Activated effector memory CD4-positive, alpha-beta T cell treated with anti-CD3 and anti-CD28 coated beads, Interleukin-2, amount 50 U/mL, for 16 hours (primary cell): ENCODE measurements around the gene QRICH1.
"Not testable (repeated sequence)": the region's sequence is repeated elsewhere in the genome, so short reads cannot be mapped to it uniquely, and the experiment has no call there.

Experiments used
- DNase-seq: peaks from one replicate; pipeline ENCODE4 v3.0.0-alpha.2; 2020

Gene QRICH1

DNA sequence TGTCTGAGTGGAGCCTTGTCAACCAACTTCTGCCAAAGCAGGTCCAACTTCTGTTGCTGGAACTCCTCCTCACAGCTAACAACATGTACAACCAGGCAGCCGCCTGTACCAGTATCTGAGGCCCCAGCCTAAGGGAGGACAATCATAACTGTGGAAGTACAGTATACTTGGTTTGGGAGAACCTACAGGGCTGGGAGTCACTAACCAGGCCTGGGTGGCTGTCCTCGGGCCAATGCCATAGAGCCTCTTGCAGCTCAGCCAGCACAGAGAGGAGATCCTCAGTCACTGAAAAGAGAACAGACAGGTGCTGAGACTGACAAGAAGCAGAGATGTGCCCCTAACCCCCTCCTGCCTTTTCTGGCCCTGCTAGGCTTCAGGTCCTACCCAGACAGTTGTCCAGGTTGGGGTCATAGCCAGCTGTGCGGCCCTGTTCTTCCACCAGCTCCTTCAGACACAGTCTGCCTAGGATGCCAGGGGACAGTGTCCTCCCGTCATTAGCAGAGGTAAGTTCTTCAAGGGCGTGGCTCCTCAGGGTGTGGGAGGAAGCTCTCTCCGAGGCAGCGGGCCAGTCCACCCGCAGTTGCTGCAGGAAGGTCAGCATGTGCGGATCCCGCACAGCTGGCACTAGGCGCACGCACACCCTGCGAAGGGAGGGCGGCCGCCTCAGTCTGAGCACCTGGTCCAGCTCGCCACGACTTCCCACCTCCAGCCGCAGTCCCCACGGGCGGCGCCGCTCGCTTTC is 76.5 kb downstream of the QRICH1 start:
- DNase-seq = no peak

DNA sequence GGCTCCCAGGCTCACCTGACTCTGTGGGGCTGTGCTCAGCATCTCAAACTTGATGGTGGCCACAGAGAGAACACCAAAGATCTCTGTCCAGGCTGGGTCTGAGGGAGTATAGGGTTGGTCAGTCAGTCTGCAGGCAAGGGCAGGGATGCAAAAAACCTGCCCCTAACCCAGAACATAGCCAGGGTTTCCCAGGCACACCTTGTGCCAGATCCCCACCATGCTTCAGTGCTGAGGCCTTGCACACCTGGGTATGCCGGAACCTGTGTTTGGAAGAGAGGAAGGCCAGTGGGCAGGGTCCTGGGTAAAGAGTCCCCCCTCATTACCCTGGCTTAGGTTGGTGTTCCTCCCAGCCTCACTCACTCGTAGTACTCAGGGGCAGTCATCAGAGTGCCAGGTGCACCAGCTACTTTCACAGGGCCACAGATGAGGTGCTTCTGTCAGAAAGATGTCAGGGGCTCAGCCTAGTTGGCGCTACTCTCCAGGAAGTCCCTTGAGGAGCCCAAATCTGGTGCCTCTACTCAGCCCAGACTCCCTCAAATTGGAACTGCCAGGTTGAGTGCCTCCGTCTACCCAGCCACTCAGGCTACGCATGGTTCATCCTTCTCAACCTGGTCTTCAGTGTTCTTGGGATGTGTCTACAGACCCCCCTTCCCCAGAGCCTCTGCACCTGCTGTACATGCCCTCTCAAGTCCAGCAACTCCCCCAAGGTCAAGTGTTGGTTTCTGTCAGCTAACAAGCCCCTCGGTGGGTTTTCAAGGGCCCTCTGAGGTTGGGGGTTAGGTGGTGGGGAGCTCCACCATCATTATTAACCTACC is 77.2 kb downstream of the QRICH1 start:
- DNase-seq = no peak

DNA sequence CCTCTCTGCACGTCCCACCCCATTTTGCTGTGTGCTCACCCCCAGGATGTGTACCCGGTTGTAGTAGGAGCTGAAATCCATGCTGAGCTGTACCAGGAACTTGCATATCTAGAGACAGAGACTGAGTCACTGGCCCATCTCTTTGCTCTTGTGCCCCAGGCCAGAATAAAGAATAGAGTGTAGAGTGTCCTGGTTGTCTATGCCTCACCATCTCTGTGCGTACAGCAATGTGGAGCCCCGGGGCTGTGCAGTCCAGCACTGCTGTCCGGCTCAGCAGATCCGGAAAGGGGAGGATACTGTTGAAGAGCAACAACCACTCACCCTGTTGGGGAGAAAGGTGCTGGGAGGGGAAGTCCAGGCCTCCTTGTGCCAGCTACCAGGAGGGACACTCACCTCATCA is 78.1 kb downstream of the QRICH1 start:
- DNase-seq = no peak

DNA sequence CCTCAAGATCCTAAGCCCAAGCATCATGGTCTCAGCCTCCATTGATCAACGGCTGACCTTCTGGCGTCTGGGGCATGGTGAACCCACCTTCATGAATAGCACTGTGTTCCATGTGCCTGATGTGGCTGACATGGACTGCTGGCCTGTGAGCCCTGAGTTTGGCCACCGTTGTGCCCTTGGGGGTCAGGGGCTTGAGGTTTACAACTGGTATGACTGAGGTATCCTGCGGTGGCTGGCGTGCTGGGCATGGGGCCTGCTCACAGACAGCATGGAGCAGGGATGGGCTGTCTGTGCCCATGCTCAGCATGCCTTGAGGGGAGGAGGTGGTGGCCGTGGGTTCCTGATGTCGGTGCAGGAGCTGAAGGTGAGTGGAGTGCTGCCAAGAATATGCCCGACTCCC is 78.8 kb downstream of the QRICH1 start:
- no peak for DNase-seq

DNA sequence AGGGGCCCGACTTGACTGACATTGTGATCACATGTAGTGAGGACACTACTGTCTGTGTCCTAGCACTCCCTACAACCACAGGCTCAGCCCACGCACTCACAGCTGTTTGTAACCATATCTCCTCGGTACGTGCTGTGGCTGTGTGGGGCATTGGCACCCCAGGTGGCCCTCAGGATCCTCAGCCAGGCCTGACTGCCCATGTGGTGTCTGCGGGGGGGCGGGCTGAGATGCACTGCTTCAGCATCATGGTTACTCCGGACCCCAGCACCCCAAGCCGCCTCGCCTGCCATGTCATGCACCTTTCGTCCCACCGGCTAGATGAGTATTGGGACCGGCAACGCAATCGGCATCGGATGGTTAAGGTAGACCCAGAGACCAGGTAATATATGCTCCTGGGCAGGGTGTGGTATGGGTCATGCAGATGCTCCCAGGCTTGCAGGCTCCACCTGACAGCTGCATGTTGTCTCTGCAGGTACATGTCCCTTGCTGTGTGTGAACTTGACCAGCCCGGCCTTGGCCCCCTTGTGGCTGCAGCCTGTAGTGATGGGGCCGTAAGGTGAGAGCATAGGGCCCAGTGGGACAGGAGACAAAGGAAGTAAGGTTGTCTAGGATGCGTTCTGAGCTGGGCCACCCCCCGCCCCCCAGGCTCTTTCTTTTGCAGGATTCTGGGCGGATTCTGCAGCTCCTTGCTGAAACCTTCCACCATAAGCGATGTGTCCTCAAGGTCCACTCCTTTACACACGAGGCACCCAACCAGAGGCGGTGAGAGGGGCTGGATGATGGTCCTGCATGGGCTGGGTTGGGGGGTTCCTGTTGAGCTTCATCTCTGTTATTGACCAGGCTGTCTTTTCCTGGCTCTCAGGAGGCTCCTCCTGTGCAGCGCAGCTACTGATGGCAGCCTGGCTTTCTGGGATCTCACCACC is 79.9 kb downstream of the QRICH1 start:
- DNase-seq = peak; percentile 82

DNA sequence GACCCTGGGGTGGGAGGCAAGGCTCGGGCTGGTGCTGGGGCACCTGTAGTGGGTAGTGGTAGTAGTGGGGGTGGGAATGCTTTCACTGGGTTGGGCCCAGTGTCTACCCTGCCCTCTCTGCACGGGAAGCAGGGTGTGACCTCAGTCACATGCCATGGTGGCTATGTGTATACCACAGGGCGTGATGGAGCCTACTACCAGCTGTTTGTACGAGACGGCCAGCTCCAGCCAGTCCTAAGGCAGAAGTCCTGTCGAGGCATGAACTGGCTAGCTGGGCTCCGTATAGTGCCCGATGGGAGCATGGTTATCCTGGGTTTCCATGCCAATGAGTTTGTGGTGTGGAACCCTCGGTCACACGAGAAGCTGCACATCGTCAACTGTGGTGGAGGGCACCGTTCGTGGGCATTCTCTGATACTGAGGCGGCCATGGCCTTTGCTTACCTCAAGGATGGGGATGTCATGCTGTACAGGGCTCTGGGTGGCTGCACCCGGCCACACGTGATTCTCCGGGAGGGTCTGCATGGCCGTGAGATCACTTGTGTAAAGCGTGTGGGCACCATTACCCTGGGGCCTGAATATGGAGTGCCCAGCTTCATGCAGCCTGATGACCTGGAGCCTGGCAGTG is 80.6 kb downstream of the QRICH1 start:
- no peak for DNase-seq

DNA sequence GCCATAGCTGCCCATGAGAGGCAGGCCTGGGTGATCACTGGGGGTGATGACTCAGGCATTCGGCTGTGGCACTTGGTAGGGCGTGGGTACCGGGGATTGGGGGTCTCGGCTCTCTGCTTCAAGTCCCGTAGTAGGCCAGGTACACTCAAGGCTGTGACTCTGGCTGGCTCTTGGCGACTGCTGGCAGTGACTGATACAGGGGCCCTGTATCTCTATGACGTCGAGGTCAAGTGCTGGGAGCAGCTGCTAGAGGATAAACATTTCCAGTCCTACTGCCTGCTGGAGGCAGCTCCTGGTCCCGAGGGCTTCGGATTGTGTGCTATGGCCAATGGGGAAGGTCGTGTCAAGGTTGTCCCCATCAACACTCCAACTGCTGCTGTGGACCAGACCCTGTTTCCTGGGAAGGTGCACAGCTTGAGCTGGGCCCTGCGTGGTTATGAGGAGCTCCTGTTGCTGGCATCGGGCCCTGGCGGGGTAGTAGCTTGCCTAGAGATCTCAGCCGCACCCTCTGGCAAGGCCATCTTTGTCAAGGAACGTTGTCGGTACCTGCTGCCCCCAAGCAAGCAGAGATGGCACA is 81.3 kb downstream of the QRICH1 start:
- no peak for DNase-seq

DNA sequence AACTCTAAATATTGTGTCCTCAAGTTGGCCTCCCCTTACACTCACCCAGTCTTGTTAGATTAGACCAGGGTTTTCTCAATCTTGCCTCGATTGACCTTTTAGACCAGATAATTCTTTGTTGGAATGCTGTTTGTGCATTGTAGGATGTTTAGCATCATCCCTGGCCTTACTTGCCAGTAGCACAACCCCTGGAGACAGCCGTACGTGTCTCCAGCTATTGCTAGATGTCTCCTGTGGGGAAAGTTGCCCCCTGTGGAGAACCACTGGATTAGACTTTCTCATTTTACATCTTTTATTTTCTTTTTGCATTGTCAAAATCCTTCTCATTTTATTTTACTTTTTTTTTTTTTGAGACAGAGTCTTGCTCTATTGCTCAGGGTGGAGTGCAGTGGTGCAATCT is 84.5 kb downstream of the QRICH1 start:
- DNase-seq = no peak

DNA sequence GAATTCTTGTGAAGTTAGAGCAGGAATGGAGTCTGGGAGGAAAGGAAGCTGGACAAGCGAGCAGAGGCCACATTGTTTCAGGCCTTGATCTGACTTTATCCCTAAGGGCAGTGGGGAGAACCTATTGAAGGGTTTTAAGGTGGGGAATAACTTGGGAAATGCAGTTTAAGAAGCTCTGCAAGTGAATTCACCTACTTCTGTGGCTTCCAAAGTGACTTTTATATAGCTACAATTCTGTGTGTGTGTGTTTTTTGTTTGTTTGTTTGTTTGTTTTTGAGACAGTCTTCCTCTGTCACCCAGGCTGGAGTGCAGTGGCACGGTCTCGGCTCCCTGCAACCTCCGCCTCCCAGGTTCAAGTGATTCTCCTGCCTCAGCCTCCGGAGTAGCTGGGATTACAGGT is 85.2 kb downstream of the QRICH1 start:
- DNase-seq = not testable (repeated sequence)

DNA sequence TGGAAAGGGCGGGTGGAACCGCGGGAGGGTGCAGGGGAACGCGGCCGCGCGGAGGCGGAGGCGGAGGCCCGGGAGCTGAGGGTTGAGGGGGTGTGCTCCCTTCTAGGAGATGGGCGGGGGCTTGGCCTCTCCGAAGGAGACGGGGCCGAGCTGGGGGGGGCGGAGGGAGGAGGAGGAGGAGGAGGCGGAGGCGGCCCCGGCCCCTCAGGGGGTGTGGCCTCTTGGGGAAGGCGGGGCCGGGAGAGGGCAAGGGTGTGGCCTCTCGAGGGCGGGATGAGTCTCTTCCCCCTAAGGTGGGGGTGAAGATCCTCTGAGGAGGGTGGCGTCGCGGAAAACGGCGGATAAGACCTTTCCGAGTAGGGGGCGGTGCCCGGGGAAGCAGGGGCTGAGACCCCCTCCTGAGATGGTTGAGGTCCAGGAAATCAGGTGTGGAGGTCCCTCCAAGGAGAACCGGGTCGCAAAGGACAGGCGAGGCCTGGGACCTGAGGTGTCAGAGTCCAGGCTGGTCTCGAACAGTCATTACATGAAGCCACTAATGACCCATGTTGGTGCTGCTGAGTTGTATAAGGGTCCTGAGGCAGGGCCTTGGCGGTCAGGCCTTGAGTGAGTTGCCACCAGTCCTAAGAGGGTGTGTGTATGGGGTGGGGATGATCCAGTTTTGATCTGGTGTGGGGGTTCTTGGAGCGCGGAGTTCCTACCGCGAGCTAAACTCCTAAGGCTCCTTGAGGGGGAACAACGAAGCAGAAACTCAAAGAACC is 85.9 kb downstream of the QRICH1 start:
- DNase-seq = peak; percentile 95

DNA sequence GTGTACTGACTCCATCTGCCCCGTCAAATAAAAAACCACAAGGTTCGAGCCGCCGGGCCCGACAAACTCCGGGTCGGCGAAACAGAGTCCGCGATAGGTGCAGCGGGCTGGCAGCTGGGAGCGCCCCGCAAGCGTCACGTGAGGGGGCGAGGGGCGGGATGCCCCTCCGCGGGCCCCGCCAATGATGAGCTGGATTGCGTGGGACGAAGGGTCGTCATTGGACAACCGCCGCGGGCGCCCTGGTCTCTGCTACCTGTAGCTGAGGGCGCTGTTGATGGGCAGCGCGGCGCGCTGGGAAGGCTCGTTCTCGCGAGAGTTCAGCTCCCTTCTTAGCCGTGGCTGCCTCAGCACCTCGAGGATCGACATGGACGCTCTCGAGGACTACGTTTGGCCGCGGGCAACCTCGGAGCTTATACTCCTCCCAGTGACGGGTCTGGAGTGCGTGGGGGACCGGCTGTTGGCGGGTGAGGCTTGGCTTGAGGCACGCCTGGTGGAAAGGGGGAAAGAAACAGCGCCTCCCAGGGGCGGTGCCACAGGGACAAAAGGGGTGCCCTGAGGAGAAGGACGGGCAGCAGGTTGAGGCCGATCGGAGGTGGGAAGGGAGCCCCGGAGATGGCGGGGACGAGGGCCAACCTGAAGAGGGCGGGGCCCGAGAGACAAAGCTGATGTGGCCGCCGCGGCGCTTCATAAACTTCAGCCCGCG is 86.7 kb downstream of the QRICH1 start, which contains the start of gene WDR6:
Gene WDR6 (plus strand): TSS at position 324 of the 703 bp plus-strand sequence. CDS start 41 bp downstream, at position 365.
- peak; percentile 99 for DNase-seq

DNA sequence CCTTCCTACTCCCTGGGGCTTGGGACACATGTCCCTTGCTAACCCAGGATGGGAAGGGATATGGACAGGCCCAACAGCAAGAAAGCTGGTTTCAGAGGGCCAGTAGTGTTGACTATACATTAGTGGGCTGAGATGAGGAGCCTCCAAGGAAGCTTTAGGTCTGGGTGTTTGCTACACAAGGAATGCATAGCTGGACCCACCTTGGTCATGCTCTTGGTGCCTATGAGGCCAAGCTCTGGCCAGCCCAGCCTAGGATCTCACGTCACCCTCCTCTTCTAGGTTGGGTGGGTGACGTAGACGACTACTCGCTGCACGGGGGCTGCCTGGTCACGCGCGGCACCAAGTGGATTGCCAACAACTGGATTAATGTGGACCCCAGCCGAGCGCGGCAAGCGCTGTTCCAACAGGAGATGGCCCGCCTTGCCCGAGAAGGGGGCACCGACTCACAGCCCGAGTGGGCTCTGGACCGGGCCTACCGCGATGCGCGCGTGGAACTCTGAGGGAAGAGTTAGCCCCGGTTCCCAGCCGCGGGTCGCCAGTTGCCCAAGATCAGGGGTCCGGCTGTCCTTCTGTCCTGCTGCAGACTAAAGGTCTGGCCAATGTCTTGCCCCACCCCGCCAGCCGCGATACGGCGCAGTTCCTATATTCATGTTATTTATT is 87.3 kb downstream of the QRICH1 start:
- DNase-seq = no peak

DNA sequence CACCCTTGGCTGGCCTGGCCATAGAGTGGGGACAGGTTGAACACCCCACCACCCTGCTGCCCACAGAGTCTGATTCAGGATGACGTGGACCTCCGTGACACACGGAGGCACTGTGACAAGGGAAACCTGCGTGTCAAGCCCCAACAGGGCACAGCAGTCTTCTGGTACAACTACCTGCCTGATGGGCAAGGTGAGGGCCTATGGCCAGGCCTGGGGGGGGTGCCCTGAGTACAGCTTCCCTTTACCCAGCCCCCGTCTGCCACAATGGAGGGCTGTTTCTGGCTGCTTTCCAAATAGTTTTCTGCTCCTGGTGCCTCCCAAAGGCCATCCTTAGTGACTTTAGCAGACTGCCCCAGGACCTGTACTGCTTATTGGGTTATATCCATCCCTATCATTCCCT is 87.9 kb downstream of the QRICH1 start:
- no peak for DNase-seq

DNA sequence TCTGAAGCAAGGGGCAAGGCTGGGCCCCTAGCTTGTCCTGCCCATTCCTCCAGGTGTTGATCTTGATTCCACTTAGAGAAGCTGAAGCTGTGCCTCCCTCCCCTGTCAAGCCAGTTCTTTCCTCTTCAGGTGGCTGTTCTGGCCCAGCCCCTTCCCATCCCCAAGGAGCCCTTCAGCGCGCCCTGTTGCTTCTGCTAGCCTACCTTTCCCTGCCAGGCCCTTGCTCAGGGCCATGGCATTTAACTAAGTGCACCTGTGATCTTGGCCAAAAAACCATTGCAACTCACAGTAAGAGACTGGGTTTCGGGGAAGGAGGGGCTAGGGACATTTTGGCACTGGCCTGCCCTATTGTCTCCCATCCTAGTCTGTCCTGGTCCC is 88.6 kb downstream of the QRICH1 start:
- DNase-seq = no peak

DNA sequence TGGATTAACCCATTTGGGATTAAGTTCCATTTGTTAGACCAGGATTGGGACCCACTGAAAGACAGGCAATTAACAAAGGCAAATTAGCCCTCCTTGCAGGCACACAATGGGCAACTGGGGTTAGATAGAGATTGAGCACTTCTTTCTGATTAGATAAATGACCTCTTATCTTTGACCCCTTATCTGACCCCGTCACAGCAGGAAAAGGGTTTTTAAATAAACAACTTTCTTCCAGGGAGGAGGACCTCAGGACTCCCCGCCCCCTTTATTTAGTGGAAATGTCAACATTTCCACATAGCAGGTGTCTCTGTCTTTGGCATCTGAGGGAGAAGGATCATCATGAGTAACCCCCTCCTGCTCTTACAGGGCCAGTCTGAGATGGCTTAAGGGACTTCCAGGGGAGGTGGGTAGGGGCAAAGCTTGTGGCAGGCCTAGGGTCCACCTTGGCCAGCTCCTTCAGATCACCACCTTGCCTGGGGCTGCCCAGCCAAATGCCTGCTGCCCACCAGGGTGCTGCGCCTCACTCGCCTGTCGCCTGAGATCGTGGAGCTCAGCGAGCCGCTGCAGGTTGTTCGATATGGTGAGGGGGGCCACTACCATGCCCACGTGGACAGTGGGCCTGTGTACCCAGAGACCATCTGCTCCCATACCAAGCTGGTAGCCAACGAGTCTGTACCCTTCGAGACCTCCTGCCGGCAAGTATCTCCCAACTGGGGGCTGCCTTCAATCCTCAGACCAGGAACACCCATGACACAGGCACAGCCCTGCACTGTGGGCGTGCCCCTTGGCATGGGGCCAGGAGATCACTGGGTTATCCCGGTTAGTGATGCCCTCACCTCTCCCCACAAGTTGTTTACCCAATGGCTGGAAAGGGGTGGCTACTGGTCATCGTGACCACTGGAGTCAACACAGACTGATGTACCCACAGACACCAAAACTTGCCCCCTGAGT is 89.2 kb downstream of the QRICH1 start:
- DNase-seq = no peak

DNA sequence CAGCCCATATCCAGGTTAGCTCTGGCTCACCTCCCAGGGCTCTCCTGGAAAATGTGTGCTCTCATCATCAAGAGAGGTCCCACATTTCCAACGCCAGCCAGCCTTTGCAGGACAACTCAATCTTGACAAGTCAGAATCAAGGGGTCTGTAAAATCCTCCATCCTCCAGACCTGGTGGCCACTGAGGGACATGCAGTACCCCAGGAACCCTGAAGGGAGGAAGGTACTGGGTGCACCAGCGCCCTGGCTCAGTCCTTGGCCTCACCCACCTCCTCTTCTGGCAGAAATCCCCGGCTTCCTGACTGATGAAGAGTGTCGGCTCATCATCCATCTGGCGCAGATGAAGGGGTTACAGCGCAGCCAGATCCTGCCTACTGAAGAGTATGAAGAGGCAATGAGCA is 92.7 kb downstream of the QRICH1 start:
- no peak for DNase-seq

DNA sequence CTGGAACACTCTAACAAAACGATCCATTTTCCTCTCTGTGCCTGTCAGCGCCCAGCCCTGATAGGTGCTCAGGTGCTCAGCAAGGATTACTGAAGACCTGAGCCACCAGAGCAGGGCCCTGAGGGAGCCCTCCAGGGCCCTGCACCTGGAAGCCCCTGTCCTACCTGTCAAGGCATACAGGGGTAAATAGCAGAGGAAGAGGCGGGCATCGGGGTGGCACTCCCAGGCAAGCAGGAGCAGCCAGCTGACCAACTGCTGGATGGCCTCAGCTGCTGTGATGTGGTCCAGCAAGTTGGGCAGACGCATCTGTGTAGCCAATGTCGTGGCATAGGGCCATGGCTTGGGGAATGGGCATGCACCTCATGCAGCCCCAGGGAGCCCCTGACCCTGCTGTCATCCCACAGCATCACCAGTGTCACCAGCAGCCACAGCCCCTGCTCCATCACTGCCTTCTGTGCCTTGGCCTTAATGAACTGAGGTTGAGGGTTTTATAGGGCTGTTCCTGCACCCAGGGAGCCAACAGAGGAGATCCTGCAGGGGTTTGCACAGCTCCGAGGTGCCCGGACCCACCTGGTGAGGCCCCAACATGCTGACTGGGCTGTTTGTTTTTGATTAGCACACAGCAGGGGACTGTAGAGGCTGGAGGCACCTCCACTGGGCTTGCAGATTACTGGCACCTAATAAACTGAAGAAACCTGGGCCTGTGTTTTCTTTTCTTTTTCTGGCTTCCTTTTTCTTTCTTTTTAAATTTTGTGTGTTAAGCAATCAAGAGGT is 94.6 kb downstream of the QRICH1 start:
- DNase-seq = no peak
